WTC11 (cell line): ENCODE results near the gene PEX10.

ENCODE experiments used
- ZNF396 ChIP-seq: fragments of 250-450 bp; sonication (Bioruptor Pico); IDR thresholded peaks from 2 replicates; pipeline ENCODE4 v1.8.0; 2021; ENCODE audit warnings: mild to moderate bottlenecking, moderate library complexity, borderline replicate concordance
- TF ChIP-seq, protein P1 (sequence below): sonication (generic); formaldehyde crosslinking; IDR thresholded peaks from 2 replicates; pipeline ENCODE4 v1.8.1; 2023; ENCODE audit warnings: mild to moderate bottlenecking, missing genetic modification reagents
- TF ChIP-seq, protein P2 (sequence below): fragments of 200-600 bp; IDR thresholded peaks from 2 replicates; pipeline ENCODE4 v1.8.0; 2022; ENCODE audit warnings: antibody characterized with exemption

DNA sequence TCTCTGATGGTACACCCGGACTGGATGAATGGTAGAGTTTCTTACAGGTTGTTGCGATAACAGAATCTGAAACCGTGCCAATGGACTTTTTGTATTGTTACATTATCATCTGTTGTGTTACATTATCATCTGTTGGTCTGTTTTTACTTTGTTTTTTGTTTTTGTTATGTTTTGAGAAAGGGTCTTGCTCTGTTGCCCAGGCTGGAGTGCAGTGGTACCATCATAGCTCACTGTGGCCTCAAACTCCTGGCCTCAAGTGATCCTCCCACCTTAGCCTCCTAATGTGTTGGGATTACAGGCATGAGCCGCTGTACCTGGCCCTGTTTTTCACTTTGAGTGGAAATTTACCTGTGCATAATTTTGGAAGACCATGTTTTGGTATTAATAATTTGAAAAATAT lies 10.2 kb upstream of the PEX10 start:
- no peak for TF ChIP-seq ZNF396 (CRISPR knock-in tag)
- TF ChIP-seq, protein P1, sequence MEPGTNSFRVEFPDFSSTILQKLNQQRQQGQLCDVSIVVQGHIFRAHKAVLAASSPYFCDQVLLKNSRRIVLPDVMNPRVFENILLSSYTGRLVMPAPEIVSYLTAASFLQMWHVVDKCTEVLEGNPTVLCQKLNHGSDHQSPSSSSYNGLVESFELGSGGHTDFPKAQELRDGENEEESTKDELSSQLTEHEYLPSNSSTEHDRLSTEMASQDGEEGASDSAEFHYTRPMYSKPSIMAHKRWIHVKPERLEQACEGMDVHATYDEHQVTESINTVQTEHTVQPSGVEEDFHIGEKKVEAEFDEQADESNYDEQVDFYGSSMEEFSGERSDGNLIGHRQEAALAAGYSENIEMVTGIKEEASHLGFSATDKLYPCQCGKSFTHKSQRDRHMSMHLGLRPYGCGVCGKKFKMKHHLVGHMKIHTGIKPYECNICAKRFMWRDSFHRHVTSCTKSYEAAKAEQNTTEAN (CRISPR knock-in tag), result no peak
- TF ChIP-seq, protein P2, sequence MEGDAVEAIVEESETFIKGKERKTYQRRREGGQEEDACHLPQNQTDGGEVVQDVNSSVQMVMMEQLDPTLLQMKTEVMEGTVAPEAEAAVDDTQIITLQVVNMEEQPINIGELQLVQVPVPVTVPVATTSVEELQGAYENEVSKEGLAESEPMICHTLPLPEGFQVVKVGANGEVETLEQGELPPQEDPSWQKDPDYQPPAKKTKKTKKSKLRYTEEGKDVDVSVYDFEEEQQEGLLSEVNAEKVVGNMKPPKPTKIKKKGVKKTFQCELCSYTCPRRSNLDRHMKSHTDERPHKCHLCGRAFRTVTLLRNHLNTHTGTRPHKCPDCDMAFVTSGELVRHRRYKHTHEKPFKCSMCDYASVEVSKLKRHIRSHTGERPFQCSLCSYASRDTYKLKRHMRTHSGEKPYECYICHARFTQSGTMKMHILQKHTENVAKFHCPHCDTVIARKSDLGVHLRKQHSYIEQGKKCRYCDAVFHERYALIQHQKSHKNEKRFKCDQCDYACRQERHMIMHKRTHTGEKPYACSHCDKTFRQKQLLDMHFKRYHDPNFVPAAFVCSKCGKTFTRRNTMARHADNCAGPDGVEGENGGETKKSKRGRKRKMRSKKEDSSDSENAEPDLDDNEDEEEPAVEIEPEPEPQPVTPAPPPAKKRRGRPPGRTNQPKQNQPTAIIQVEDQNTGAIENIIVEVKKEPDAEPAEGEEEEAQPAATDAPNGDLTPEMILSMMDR, result no peak
